Suppressor macrophage treated with lipopolysaccharide for 4 hours (primary cell): ENCODE measurements around the gene ARHGAP15.

ENCODE experiments used
- DNase-seq: peaks from one replicate; pipeline ENCODE4 v3.0.0-alpha.2; 2020

The ARHGAP15 gene

DNA sequence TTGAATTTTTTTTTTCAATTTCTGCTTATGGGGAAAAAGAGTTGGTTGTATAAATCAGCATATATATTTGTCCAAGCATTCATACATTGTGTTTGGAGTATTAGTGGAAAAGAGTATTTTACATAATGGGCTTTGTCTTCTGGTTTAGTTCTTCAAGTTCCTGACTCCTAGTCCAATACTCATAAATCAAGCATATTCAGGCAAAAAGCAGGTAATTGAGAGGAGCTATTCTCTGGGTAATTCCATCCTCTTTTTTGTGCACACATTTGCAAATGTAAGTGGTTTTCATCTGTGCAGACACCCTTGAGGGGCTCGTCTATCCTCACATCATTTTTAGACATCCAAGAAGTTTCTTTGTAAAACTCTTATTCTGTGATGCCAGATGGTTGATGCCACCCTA, 337.2 kb downstream of the ARHGAP15 start:
- no peak for DNase-seq

DNA sequence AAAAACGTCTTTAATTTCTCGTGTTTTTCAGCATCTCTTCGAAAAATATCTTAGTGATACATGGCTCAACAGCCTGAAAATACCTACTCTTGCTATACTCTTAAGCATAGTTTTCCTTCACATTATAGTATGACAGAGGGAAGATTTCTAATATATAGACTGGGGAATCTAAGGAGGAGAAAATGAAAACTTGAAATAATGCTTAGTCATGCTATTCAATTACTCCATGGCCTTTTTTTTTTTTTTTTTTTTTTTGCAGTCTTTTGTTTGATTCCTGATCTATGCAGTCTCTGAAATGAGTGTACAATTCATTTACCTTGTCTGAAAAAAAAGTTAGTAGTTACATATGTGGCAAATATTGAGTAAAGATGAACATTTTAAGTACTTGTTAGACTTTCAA, 337.8 kb downstream of the ARHGAP15 start:
- DNase-seq = no peak

DNA sequence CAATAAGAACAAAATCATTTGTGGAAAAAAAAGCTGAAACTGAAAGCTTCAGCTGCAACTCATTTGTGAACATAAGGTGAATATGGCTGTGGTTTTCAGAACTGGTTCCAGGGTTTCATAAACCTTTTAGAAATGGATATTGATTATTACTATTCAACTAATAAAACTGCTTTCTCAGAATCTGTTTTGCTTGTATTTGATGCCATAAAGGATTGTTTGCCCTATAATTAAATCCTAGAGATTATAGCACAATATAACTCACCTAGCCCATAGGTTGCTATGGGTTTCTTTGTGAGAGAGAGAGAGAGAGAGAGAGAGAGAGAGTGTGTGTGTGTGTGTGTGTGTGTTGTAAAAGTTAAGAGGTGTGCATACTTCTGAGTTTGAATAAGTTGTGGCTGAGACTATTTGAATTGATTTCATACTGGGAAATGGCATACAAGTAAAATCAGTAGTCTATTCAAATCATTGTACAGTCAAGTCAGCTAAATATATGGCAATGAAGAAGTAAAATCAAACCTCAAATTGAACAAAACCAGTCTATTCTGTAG, 339.2 kb downstream of the ARHGAP15 start:
- DNase-seq = no peak

DNA sequence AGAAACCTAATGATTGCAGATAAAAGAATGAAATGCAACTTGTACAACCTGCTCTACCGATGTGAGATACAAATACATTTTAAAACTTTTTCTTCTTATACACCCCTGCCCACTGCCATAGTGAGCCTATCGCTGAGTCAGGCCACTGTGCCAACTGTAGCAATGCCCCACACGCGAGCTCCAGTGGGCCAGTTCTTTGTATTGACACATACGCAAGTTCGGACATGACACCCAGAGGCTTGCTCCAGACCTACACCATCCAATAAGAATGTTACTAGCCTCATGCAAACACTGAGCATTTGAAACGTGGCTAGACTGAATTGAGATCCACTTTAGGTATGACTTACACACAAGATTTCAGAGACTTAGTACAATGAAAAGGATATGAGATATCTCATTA, 340.1 kb downstream of the ARHGAP15 start:
- no peak for DNase-seq

DNA sequence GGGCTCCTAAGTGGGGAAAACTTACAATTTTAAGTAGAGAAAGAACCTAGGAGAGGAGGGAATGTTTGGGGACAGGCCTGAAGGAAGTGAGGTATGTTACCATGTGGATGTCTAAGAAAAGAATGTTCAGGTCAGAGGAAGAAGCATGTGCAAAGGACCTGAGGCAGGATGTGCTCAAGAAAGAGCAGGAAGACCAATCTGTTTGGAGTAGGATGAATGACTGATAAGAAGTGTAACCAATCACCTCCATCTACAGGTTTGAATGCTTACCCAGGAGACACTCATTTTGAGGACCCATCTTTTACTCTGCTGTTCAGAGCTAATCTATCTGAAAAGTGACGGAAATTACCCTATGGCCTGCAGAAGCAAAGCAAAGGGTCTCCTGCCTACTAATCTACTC, 342.3 kb downstream of the ARHGAP15 start:
- no peak for DNase-seq

DNA sequence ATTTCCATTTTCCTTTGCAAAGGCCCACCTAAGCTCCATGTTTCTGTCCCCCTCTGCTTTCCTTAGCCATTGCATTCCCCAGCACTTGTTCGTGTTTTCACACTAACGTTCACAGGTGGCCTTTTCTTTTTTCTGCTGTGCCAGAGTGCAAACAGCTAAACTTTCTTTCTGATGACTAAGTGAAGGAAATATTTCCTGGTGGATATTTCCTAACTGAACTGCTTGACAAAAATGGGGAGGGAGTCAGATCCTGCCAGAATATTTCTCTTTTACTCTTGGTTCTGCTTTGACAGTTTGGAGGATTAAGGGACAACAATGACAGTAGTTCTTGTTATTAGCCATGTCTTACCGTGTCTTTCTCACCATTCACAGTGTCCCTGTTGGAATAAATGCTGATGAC, 344.0 kb downstream of the ARHGAP15 start:
- DNase-seq = no peak

DNA sequence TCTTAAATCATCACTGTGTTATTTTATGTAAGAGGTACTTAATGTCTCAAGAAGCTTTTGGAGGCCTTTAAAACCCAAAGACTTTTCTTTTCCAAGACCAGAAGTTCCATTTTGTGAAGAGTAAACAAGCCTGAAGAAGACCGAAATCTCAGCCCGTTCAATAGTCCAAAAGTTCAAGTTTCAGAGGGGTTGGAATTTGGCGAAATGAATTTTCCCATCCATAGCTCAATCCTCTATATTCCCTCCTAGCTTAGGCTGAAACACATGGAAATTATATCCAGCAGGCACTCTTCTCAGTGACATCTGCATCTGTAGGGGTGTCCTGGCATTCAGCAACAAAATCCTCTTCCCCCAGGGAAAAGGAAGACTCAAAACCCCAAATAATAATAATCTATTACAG, 344.6 kb downstream of the ARHGAP15 start:
- no peak for DNase-seq

DNA sequence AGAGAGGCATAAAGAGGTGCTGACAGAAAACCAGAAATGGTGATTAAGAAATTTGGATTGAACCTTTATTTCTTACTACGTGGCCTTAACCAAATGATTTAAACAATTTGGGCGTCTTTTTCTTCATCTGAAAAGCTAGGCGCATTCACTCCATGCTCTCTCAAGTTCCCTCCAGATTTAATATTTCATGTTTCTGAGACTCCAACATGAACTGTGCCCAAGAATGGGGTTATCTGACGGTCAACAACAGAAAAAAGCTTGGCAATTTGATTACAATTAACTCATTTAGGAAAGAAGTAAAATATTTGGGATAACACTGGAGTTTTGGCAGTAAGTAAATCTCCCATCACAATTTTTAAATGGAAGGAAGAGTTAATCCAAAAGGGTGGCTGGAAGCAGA, 345.4 kb downstream of the ARHGAP15 start:
- DNase-seq = no peak

DNA sequence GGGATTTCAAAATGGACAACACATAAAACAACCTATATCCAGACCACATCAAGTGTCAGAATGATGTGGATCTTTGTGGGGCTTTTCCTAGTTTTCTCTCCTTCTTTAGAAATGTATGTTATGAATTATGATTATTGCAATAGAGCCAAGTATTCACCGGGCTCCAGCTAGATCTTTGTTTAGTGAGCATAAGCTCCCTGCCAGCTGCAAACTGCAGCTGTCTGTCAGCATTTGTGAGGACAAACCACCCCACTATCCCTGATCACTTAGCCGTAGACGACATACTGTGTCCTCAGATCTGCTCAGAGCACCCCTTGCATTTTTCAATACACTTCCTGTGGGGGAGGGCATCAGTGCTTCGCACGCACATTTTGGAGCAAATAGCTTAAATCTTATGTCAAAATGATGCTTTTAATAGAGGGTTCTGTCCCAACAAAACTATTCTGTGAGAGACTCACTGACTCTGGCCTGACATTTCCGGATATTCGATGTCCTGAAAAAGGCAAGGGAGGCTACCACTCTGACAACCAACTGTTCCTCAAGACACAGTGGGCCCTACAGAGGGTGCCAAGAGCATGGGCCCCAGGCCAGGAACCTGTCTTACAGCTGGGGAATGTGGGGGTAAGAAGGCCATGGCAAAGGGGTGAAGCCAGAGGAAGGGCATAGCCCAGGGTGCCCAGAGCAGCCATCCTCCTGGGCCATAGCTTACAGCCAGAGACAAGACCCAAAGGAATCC, 346.0 kb downstream of the ARHGAP15 start:
- DNase-seq = no peak

DNA sequence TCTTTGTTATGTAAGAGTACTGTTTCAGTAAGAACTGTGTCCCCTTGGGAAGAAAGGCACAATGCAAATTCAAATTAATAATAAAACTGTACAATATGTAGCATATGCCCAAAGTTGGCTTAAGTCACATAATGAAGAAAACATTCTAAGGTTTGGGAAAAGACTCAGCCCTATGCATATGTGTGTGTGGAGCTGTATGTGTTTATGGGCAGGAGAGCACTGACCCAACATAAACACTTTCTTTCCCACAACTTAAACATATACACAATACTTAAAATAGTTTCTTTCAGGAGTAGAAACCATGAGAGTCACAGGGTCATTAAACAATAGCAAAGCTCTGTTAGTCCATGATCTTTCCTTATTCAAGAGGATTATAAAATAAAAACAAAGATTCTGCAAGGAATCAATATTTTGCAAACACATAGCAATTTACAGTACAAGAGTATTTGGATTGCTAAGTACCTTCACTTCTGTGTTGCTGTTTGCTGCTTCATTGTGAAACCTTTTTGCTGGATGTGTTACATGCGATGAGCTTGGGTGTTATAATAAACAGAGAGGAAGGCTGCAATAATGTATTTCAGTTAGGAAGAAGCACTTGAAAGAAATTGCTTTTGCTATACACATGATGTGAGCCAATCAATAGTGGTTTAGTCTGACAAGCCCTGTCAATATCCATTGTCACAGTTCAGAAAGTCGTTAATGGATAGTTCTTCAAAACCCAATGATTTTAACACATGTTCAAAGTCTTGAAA, 347.3 kb downstream of the ARHGAP15 start:
- no peak for DNase-seq

DNA sequence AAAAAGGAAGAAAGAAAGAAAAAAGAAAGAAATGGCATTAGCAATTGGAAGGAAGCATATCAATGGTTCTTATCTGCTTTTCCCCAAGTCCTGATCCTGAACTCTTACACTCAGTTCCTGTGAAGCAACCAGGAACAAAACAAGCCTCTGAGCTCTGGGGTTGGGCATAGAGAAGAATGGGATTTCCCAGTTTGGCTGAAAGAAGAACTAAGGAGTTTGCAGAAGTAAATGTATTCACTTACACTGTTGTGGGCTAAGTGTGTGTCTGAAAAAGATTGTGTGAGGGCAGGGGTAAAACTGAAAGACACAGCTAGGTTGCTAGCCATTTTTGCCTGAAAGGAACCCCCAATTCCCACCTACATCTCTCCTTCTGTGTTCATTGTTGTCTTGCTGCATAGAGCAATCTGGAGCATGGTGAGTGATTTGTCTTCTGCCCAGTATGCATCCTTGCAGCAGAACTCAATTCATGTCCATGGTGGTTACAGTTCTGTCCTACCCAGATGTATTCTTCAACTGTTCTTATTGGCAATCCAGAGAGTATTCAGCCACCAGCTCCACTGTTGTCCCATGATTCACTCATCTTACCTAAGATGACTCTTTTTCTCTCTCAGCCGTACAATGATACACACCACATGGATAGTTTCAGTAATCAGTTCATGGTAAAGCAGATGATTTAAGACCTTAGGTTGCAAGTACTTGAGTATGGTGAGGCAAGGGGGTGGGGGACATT, 348.7 kb downstream of the ARHGAP15 start:
- DNase-seq = peak; percentile 82

DNA sequence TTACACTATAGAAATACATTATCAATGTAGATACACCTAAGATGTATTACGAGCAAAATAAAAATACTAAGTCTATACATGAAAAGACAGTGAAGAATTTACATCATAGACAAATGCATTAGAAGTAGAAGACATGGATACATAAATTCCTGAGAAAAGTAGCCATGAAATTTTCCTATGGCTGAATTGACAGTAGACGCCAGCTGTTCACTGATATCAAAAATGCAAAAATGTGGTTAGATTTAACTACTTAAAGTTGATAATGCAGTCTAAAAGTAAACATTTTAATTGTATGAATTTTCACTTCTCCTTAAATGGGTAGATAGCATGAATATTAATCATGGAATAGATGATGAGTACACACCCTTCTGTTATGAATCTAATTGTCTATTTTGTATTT, 350.9 kb downstream of the ARHGAP15 start:
- no peak for DNase-seq

DNA sequence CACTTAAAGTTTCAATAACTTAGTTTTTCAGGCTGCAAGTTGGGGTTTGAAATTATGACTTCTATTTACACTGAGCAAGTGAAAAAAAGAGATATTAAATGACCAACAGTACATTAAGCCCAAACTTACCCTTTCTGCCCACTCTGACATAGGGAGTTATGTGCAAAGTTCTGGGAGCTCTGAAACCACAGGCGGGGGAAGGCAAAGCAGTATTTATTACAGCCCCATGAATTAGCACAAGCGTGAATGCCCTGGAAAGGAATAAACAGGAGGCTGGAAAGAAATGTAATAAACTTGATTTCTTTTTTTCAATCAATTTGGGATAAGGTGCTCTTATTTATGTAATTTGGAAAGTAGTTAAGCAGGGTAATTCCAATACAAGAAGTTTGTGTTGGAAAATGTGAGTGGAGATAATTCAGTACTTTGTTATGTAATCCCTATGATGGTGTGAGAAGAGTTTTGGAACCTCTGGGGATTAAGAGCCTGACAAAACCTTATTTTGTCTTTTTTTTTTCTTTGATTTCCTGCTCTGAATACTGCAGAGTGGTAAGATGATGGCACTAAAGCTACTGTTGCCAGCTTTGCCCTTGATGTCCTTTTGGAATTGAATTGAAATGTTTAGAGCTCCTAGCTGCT, 351.5 kb downstream of the ARHGAP15 start:
- DNase-seq = no peak

DNA sequence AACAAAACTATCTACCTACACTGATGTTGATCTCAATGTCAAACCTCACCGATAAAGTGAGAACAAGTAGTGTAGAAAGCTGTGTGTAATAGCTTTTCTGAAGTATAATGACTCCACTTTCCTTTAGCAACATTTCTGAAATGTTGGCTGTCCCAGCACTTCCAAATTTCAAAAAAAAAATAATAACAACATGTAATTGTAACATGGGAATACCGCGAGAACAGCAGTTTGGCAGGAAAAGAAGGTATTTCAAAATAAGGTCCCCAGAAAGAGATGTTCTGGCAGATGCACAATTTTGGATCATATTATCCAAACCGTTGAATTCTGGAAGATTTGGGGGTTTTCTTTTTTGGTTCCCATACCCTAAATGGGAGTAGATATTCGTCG, 352.0 kb downstream of the ARHGAP15 start:
- no peak for DNase-seq

DNA sequence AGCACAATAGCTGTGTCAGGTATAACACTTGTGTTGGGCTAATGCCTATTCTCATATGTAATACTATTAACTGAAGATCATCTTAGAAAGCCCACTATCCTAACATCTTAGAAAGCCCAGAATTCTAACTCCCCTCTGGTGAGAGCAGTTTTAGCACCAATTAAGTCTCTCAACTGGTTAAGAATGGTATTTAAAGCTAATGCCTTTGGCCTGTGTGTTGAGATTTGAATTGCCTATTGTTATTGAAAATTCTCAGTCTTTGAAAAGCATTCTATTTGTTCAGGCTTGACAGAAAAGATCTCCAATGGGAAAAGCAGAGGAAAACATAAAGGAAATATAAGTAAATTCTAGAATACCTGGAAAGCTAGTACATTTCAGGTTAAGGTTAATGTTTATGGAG, 352.5 kb downstream of the ARHGAP15 start:
- no peak for DNase-seq

DNA sequence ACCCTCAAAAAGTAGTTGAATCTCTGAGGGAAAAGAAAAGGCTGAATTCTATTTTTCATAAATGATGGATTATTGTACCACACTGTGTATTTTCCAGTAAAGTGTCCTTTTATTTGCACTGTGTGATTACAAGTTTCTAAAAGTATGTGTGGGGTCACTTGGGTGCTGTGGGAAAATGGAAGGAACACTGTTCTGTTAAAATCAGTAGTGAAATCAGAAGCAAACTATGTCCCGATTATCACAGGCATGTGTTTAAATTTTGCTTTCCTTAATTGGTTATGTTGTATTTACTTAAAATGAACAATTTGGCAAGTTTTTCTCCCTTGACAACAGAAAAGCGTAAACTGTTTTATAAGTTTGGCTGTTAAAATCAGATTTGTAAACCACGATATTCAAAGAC, 353.1 kb downstream of the ARHGAP15 start:
- no peak for DNase-seq

DNA sequence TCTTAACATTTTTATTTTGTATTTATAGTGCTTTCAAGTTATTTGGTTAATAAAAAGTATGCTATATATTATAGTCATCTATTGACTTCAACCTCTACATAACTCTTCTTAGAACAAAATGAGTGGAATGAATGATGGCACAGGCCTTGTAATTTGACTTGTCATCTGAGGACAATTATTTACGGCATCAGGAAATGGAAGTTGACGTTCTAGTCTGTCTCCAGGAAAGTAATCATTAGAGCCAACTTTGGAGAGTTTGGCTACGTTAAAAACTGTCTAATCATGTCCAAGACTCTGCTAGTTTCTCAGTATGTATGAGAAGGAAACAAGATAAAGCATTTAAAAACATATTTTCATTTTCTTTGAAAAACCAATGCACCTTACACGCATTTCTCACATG, 353.6 kb downstream of the ARHGAP15 start:
- DNase-seq = no peak

DNA sequence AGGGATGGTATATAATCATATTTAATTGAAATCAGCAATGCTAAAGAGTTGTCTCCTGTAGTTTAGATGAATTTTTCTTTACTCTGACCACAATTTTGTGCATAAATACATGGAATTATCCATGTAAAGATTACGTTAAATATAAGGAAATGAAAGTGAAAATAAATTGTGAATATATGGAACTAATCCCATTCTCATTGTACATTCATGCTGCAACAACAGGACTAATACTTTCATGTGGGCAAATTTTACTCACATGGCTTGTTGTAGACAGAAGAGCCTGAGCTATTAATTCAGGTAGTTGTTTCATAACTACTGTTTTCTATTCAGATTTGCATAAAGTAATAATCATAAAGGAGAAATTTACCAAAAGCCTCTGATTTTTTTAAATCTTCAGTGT, 357.8 kb downstream of the ARHGAP15 start:
- DNase-seq = peak; percentile 50

DNA sequence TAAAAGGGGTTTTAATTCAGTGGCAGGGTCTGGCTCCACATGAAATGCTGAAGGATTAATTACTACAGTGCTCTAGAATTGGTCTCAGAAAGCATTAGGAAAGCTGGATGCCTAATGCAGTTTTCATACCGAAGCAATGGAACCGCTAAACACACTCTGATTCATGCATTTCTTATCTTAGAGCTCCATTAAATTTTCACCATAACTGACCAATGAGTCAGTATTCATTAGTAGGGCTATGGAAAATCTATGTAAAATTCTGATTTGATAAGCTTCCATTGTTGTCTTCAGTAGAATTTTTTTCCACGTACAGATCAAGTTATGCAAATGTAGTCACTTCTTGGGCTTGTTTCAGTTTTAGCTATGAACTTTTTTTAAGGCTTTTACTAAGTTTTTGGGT, 359.9 kb downstream of the ARHGAP15 start:
- no peak for DNase-seq

DNA sequence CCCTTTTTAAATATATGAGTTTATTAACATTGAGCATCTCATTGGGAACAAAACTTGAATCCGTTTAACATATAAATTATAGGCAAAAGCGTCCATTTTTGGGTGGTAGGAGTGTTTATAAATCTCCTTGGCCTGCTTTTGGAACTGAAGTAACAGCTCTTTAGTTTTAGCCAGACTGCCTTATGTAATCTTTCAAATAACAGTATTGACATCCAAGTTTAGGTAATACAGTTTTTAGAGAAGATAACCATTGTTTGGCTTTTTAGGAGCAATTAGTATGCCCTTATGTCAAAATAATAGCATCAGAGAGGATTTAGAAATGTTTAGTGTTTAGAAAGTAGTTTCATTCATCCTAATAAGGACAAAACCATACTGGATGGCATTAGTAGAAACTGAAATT, 361.9 kb downstream of the ARHGAP15 start:
- no peak for DNase-seq

DNA sequence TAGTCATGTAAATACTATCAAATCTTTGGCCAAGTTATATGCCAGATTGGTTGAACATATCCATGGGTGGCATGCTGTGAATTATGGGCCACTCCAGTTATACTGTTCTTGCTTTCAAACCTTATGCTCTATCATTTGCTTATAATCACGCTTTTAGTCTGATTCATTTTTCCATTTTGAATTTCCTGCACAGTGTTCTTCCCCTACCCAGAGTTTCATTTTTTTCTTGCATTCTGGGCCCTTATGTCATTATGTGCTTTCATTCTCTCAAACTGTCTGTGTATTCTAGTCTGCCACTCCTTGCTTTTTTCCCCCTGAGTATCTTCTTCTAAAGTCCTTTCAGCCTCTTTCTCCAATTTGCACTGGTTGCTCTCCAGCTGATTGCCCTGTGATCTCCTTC, 364.1 kb downstream of the ARHGAP15 start:
- no peak for DNase-seq

DNA sequence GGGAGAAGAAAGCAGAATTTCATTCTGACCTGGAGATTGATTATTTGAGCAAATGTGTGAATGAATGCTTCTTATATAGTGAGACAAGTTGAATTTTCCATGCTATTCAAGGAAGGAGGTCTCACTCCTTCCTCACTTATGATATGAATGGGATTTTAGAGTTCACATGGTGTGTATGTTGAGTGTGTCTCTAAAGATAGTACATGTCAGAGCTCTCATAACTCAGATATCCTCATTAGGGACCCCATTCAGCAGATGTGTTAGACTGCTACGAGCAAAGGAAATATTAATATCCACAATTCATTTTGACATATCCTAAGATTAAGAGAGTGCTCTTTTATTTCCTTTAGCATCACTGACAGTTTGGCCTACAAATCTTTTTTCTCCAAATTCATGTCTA, 368.5 kb downstream of the ARHGAP15 start:
- DNase-seq = no peak

DNA sequence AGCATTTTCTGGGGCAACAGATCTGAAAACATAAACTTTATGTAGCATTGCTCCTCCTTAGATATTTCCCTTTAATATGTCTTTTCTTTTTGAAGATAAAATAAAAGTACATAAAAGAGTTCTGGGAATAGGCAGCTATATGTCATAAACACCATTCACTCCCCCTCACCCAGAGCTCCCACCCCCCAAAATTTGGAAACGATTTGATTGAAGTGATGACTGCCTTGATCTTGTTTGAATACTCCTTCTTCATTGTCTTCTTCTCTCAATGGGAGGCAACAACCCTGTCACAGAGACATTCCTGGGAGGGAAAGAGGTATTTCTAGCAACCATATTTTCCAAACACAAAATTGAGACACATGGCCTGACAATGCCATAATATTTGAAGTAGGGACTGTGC, 369.3 kb downstream of the ARHGAP15 start:
- no peak for DNase-seq
